B cell (primary cell): Measurements from ENCODE around the gene HOPX. TPM values are rescaled to one million over a fixed set of nuclear protein-coding genes. Genes with fewer than 3 reads are reported as not detected.
"Not testable (repeated sequence)": the region's sequence is repeated elsewhere in the genome, so short reads cannot be mapped to it uniquely, and the experiment has no call there.

Source experiments
- ATAC-seq: fragments of 200-7000 bp; cut with Tn5 transposase; one replicate; pipeline ENCODE4 v1.10.0; 2021; ENCODE audit warnings: low read depth, mild to moderate bottlenecking, moderate number of reproducible peaks, moderate library complexity
- CTCF ChIA-PET: fragments of 350-600 bp; sonication (Branson Sonifier 250); formaldehyde crosslinking; loops from one replicate; lab custom pipeline; 2021; ENCODE audit warnings: antibody characterized with exemption, inconsistent platforms; lab: Charles Lee
- POLR2A ChIA-PET: fragments of 350-600 bp; sonication (Branson Sonifier 250); formaldehyde crosslinking; loops from one replicate; lab custom pipeline; 2021; ENCODE audit warnings: antibody characterized with exemption; lab: Charles Lee
- DNase-seq: peaks from one replicate; pipeline ENCODE4 v3.0.0; 2013
- H2AFZ ChIP-seq: 2 replicates; pipeline ENCODE4 v1.6.1; 2012; ENCODE audit warnings: mild to moderate bottlenecking, low read depth, low read length; ENCODE audit not compliant: insufficient read depth, poor library complexity, severe bottlenecking
- H3K27ac ChIP-seq, 2 donors: 1 replicate in 1 of 2; 2 replicates in 1 of 2; pipeline ENCODE4 v1.5.1; 2012 to 2013; ENCODE audit warnings: low read length in 2 of 2, mild to moderate bottlenecking in 2 of 2, moderate library complexity in 1 of 2
- H3K27me3 ChIP-seq, 4 experiments: fragments of 200-600 bp in 1 of 4; sonication (generic) in 1 of 4; replicated peaks in 1 of 4; 1 replicate in 2 of 4; 2 replicates in 2 of 4; pipeline versions ENCODE4 v1.6.1 to v1.7.0; 2013 to 2016; ENCODE audit warnings: low read length in 3 of 4, mild to moderate bottlenecking in 2 of 4, mixed read lengths in 1 of 4, moderate library complexity in 1 of 4; ENCODE audit not compliant: insufficient read depth in 4 of 4, control insufficient read depth in 3 of 4; ENCODE audit errors: control extremely low read depth in 1 of 4
- H3K36me3 ChIP-seq, 2 experiments: replicated peaks in 1 of 2; 1 replicate in 1 of 2; 2 replicates in 1 of 2; pipeline versions ENCODE4 v1.6.1 to v1.7.1; 2013; ENCODE audit warnings: low read length in 1 of 2; ENCODE audit not compliant: insufficient read depth in 2 of 2, control insufficient read depth in 1 of 2; ENCODE audit errors: control extremely low read depth in 1 of 2, extremely low read depth in 1 of 2
- H3K4me1 ChIP-seq, 2 donors: fragments of 200-600 bp in 1 of 2; sonication (generic) in 1 of 2; 1 replicate in 1 of 2; 2 replicates in 1 of 2; pipeline versions ENCODE4 v1.5.1 to v1.6.1; 2013 to 2017; ENCODE audit warnings: low read length in 2 of 2; ENCODE audit not compliant: control insufficient read depth in 2 of 2, insufficient read depth in 2 of 2
- H3K4me2 ChIP-seq: replicated peaks from 2 replicates; pipeline ENCODE3; 2012; ENCODE audit warnings: mild to moderate bottlenecking, low read depth, low read length; ENCODE audit not compliant: poor library complexity, severe bottlenecking
- H3K4me3 ChIP-seq, 5 experiments: fragments of 200-600 bp in 1 of 5; sonication (generic) in 1 of 5; 1 replicate in 3 of 5; 2 replicates in 2 of 5; pipeline versions ENCODE4 v1.5.1 to v1.7.0; 2011 to 2016; ENCODE audit warnings: low read length in 4 of 5, mild to moderate bottlenecking in 4 of 5, low read depth in 2 of 5, control low read depth in 1 of 5, moderate library complexity in 1 of 5; ENCODE audit not compliant: insufficient read depth in 1 of 5; ENCODE audit errors: control extremely low read depth in 1 of 5, extremely low read depth in 1 of 5
- H3K79me2 ChIP-seq: fragments of 200-600 bp; sonication (generic); one replicate; pipeline ENCODE4 v1.6.0; 2016; ENCODE audit warnings: low read length; ENCODE audit not compliant: control insufficient read depth, insufficient read depth
- H3K9ac ChIP-seq: fragments of 200-600 bp; sonication (generic); 2 replicates; pipeline ENCODE4 v1.6.1; 2017; ENCODE audit warnings: mild to moderate bottlenecking, low read length, moderate library complexity
- H3K9me3 ChIP-seq, 3 donors: one replicate each; pipeline versions ENCODE4 v1.6.1 to v1.7.1; 2013; ENCODE audit warnings: low read length in 2 of 3; ENCODE audit not compliant: control insufficient read depth in 2 of 3, insufficient read depth in 1 of 3; ENCODE audit errors: control extremely low read depth in 1 of 3
- H4K20me1 ChIP-seq: 2 replicates; pipeline ENCODE4 v1.6.0; 2012; ENCODE audit warnings: mild to moderate bottlenecking, low read length; ENCODE audit not compliant: insufficient read depth, control insufficient read depth, poor library complexity, severe bottlenecking
- H3K27ac Mint-ChIP-seq: one replicate; pipeline ENCODE4 v1.8.0; 2021; ENCODE audit warnings: mixed read lengths
- H3K27me3 Mint-ChIP-seq: one replicate; pipeline ENCODE4 v1.8.0; 2021; ENCODE audit warnings: mixed read lengths
- H3K4me1 Mint-ChIP-seq: one replicate; pipeline ENCODE4 v1.8.0; 2021; ENCODE audit warnings: mixed read lengths
- H3K4me3 Mint-ChIP-seq: one replicate; pipeline ENCODE4 v1.8.0; 2021; ENCODE audit warnings: mixed read lengths
- H3K9me3 Mint-ChIP-seq: one replicate; pipeline ENCODE4 v1.8.0; 2022; ENCODE audit warnings: mixed read lengths; ENCODE audit not compliant: insufficient read depth
- CTCF ChIP-seq: fragments of 200-600 bp; IDR thresholded peaks from one replicate; pipeline ENCODE4 v1.8.0; 2022; ENCODE audit warnings: antibody characterized with exemption, mild to moderate bottlenecking
- EZH2 ChIP-seq: IDR thresholded peaks from 2 replicates; pipeline ENCODE4 v1.6.1; 2012; ENCODE audit warnings: borderline replicate concordance, low read depth, mild to moderate bottlenecking, moderate library complexity, low read length; ENCODE audit not compliant: insufficient read depth, poor library complexity, severe bottlenecking
- WGBS: methylation state at CpG from one replicate; pipeline ENCODE4 v1.1.5; 2013; ENCODE audit warnings: missing lambda C conversion rate; ENCODE audit not compliant: insufficient coverage; 5-methylcytosine and 5-hydroxymethylcytosine counted together
- intact Hi-C: fragments of 100-400 bp; cut with micrococcal nuclease; formaldehyde crosslinking; loops from one replicate; pipeline ENCODE4 v1.10.0; 2022
- polyA plus RNA-seq: library from polyadenylated mRNA; depleted of rRNA; stranded (reverse); fragments of >200 nt; gene quantifications from 2 replicates; pipeline ENCODE4 v1.2.3, GENCODE V29; 2012
- total RNA-seq, 2 donors: library from RNA; stranded (reverse); fragments of 120-200 nt in 1 of 2; gene quantifications; 1 replicate in 1 of 2; 2 replicates in 1 of 2; pipeline versions ENCODE4 v1.2.3 to v1.2.4, GENCODE V29; 2013 to 2022

HOPX gene
- total and polyA plus RNA-seq, 2 donors (not counting 1 experiment from before 2014, with no cell fraction given) = 7.4 to 29.2 TPM

DNA sequence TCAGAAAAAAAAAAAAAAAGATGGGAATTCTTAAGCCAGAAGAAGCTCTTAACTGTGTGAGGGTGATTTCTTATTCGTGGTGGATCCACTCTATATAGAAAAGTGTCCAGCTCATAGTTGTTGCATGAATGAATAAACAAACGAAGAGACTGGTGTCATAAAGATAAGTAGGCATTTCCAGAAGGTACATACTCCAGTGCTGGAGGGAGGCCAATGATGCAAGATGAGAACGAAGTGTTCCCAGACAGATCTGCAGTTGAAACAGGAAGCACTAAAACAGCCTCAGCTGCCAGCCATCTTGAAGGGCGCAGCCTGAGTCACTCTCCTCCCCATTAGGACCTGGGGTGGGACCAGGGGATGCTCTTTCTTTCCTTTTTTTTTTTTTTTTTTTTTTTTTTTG is 47.4 kb upstream of the HOPX start:
- no peaks in the 10 kb centered on the region for H3K9me3 Mint-ChIP-seq
- Histone ChIP-seq H3K4me2 (no peak overlapping the region), H3K27ac (no peak overlapping the region), H3K36me3 (no peaks in the 10 kb centered on the region), H3K4me1 (peaks cover 5 to 10% of the 10 kb centered on the region in 2 donors), H4K20me1 (no peaks in the 10 kb centered on the region), H3K79me2 (no peaks in the 10 kb centered on the region), H3K4me3 (no peak overlapping the region), H3K9me3 (no peaks in the 10 kb centered on the region), H2AFZ (no peak overlapping the region), H3K27me3 (no peaks in the 10 kb centered on the region), H3K9ac (no peak overlapping the region)
- ChIA-PET POLR2A (no interaction called here), CTCF (no interaction called here)
- H3K4me1 Mint-ChIP-seq = peaks cover 17% of the 10 kb centered on the region
- DNase-seq (no peak), ATAC-seq (no peak)
- H3K27me3 Mint-ChIP-seq = peaks cover 6% of the 10 kb centered on the region
- no peak overlapping the region for H3K27ac Mint-ChIP-seq
- H3K4me3 Mint-ChIP-seq = no peak overlapping the region
- no peak for TF ChIP-seq CTCF
- no peak for TF ChIP-seq EZH2
- 36% methylated on average over 3 of the region's 4 CpGs for WGBS
- intact Hi-C loops = no loop called here

- ATAC-seq (no peak), DNase-seq (no peak)
- Mint-ChIP-seq H3K27me3 (no peaks in the 10 kb centered on the region), H3K4me1 (peaks cover 18% of the 10 kb centered on the region), H3K9me3 (no peaks in the 10 kb centered on the region), H3K27ac (no peak overlapping the region), H3K4me3 (no peak overlapping the region)
- peaks cover 5 to 12% of the 10 kb centered on the region in 2 donors for H3K4me1 ChIP-seq
- intact Hi-C loops = no loop called here
- H3K79me2 ChIP-seq = no peaks in the 10 kb centered on the region
- 81% methylated on average over 4 of the region's 4 CpGs for WGBS
- no peaks in the 10 kb centered on the region for H3K36me3 ChIP-seq
- H3K9me3 ChIP-seq = no peaks in the 10 kb centered on the region
- H3K4me2 ChIP-seq = no peak overlapping the region
- no peaks in the 10 kb centered on the region for H3K27me3 ChIP-seq
- TF ChIP-seq EZH2 (no peak), CTCF (no peak)
- no peak overlapping the region for H3K4me3 ChIP-seq
- no peaks in the 10 kb centered on the region for H4K20me1 ChIP-seq
- ChIA-PET CTCF (no interaction called here), POLR2A (no interaction called here)
- H3K9ac ChIP-seq = no peak overlapping the region
- no peak overlapping the region for H3K27ac ChIP-seq
- no peak overlapping the region for H2AFZ ChIP-seq
Observed at GRCh38 chr4:56727150-56727549, 46.1 kb upstream of the HOPX start.

DNA sequence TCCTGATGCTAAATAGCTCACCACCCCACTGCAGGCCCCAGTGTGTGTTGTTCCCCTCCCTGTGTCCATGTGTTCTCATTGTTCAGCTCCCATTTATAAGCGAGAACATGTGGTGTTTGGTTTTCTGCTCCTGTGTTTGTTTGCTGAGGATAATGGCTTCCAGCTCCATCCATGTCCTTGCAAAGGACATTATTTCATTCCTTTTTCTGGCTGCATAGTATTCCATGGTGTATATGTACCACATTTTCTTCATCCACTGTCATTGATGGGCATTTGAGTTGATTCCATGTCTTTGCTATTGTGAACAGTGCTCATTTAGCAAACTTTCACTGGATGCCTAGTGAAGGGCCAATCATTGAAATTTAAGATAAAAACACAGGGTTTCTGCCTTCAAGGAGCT is 45.5 kb upstream of the HOPX start:
- not testable (repeated sequence) for H3K9me3 Mint-ChIP-seq

More for the DNA sequence above, 45.5 kb upstream of the HOPX start:
- ATAC-seq, H3K9ac ChIP-seq, H3K27me3 ChIP-seq, H3K4me3 ChIP-seq, H3K27ac ChIP-seq, H3K27ac Mint-ChIP-seq, POLR2A ChIA-PET, H3K27me3 Mint-ChIP-seq, H2AFZ ChIP-seq, H3K4me2 ChIP-seq, intact Hi-C loops, H3K9me3 ChIP-seq, CTCF ChIA-PET, H3K4me1 ChIP-seq, DNase-seq, H3K4me3 Mint-ChIP-seq, H4K20me1 ChIP-seq, H3K79me2 ChIP-seq, H3K36me3 ChIP-seq: not testable (repeated sequence)
- WGBS = no CpG with 5 or more reads among the region's 1 CpG
- H3K4me1 Mint-ChIP-seq = peaks cover 13% of the 10 kb centered on the region
